Fibroblast of villous mesenchyme (primary cell): ENCODE data around the gene ACOXL. TPM values are rescaled to one million over a fixed set of nuclear protein-coding genes. Genes with fewer than 3 reads are reported as not detected.
"Not testable (repeated sequence)": the region's sequence is repeated elsewhere in the genome, so short reads cannot be mapped to it uniquely, and the experiment has no call there.

ENCODE experiments used
- DNase-seq: peaks from one replicate; pipeline ENCODE4 v3.0.0-alpha.2; 2010; ENCODE audit warnings: low read depth
- H3K4me3 ChIP-seq: 2 replicates; pipeline ENCODE4 v1.5.1; 2011; ENCODE audit warnings: low read depth, mild to moderate bottlenecking, low read length
- CTCF ChIP-seq: IDR thresholded peaks from 2 replicates; pipeline ENCODE4 v1.5.1; 2012; ENCODE audit warnings: low read depth, mild to moderate bottlenecking, low read length; ENCODE audit not compliant: insufficient read depth
- total RNA-seq: library from RNA; depleted of rRNA; stranded (reverse); fragments of >200 nt; gene quantifications from 2 replicates; pipeline ENCODE4 v1.2.3, GENCODE V29; 2012

ACOXL gene
- total RNA-seq, 1 donor = not detected

- no peak for DNase-seq
- TF ChIP-seq CTCF = peak; percentile 23
- no peak overlapping the region for H3K4me3 ChIP-seq
Measured at GRCh38 chr2:111069722-111070121, 337.3 kb downstream of the ACOXL start.

DNA sequence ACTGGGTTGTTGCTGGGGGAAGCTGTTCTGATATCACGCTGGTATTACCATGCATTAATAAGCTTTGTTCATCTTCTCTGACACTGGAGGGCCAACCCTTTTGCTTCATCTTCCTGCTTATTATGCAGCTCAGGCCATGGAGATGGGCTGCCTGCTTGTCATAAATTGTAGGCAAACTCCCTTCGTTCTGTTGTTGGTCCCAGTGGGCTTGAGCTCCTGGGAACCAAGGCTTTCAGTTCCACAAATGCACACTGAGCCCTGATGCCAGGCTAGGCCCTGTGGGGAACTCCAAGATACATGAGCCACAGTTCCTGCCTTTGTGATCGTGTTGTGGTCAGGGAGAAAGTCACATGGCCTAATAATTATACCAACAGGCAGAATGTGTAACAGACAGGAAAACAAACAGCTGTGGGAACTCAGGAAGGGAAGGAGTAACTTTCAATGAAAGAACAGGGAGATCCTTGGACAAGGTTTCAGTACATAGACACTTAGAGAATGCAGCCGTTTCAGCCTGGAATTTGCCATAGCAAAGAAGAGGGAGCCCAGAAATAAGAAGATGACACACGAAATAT, 339.3 kb downstream of the ACOXL start:
- DNase-seq = peak; percentile 60
- no peak for TF ChIP-seq CTCF
- no peak overlapping the region for H3K4me3 ChIP-seq

GRCh38 chr2:111072220-111072871, 340.0 kb downstream of the ACOXL start:
- no peak for TF ChIP-seq CTCF
- DNase-seq = peak; percentile 45
- H3K4me3 ChIP-seq = no peak overlapping the region

- not testable (repeated sequence) for H3K4me3 ChIP-seq, DNase-seq
Measured at GRCh38 chr2:111082659-111083058, 350.3 kb downstream of the ACOXL start.

- DNase-seq = no peak
- no peak overlapping the region for H3K4me3 ChIP-seq
- no peak for TF ChIP-seq CTCF
Measured at GRCh38 chr2:111091811-111092211, 359.4 kb downstream of the ACOXL start.

GRCh38 chr2:111094691-111095090, 362.3 kb downstream of the ACOXL start:
- no peak for DNase-seq
- H3K4me3 ChIP-seq = no peak overlapping the region
- TF ChIP-seq CTCF = no peak

GRCh38 chr2:111095434-111095833, 363.1 kb downstream of the ACOXL start:
- no peak for TF ChIP-seq CTCF
- H3K4me3 ChIP-seq = no peak overlapping the region
- no peak for DNase-seq
